Stromal cell of bone marrow (primary cell): ENCODE results near the gene ELMO1.
A peak's percentile ranks its signal among the peaks of the same experiment; 100 is the strongest.

Experiments used
- DNase-seq: peaks from one replicate; pipeline ENCODE4 v3.0.0-alpha.2; 2012; ENCODE audit warnings: low read depth

The ELMO1 gene

GRCh38 chr7:37344886-37345579 is 103.6 kb downstream of the ELMO1 start:
- DNase-seq, result no peak

- DNase-seq, result no peak
Measured at GRCh38 chr7:37342688-37343471, 105.8 kb downstream of the ELMO1 start.

GRCh38 chr7:37342176-37342687 is 106.4 kb downstream of the ELMO1 start:
- no peak for DNase-seq

GRCh38 chr7:37341033-37341630 is 107.5 kb downstream of the ELMO1 start:
- DNase-seq, result no peak

- DNase-seq, result no peak
Measured at GRCh38 chr7:37338966-37339365, 109.7 kb downstream of the ELMO1 start.

GRCh38 chr7:37337522-37337921 is 111.1 kb downstream of the ELMO1 start:
- no peak for DNase-seq

GRCh38 chr7:37336259-37336658 is 112.4 kb downstream of the ELMO1 start:
- no peak for DNase-seq

GRCh38 chr7:37333075-37333474 is 115.6 kb downstream of the ELMO1 start:
- DNase-seq, result no peak

- DNase-seq, result no peak
Measured at GRCh38 chr7:37332243-37333016, 116.2 kb downstream of the ELMO1 start.

GRCh38 chr7:37330775-37331174 is 117.9 kb downstream of the ELMO1 start:
- DNase-seq, result no peak

GRCh38 chr7:37329940-37330339 is 118.7 kb downstream of the ELMO1 start:
- no peak for DNase-seq

- no peak for DNase-seq
Measured at GRCh38 chr7:37327288-37327687, 121.4 kb downstream of the ELMO1 start.

GRCh38 chr7:37323966-37324365 is 124.7 kb downstream of the ELMO1 start:
- DNase-seq, result no peak

GRCh38 chr7:37322831-37323230 is 125.8 kb downstream of the ELMO1 start:
- DNase-seq, result no peak

GRCh38 chr7:37320848-37321468 is 127.7 kb downstream of the ELMO1 start:
- no peak for DNase-seq

- no peak for DNase-seq
Measured at GRCh38 chr7:37320140-37320847, 128.4 kb downstream of the ELMO1 start.

GRCh38 chr7:37318541-37318940 is 130.1 kb downstream of the ELMO1 start:
- DNase-seq, result no peak

GRCh38 chr7:37315772-37316715 is 132.6 kb downstream of the ELMO1 start:
- peak; percentile 26 for DNase-seq

GRCh38 chr7:37312608-37313007 is 136.1 kb downstream of the ELMO1 start:
- DNase-seq, result no peak

- peak; percentile 40 for DNase-seq
Measured at GRCh38 chr7:37311355-37311754, 137.3 kb downstream of the ELMO1 start.
